NT2/D1 (cell line): ENCODE results near the gene ITGBL1.

Experiments used
- DNase-seq: peaks from one replicate; pipeline ENCODE4 v3.0.0-alpha.2; 2011; ENCODE audit warnings: low read depth, low spot score
- H3K27me3 ChIP-seq: 2 replicates; pipeline ENCODE4 v1.6.0; 2011; ENCODE audit warnings: mild to moderate bottlenecking; ENCODE audit not compliant: insufficient read length, insufficient read depth
- H3K36me3 ChIP-seq: 2 replicates; pipeline ENCODE4 v1.6.1; 2011; ENCODE audit warnings: mild to moderate bottlenecking, low read length, mixed read lengths; ENCODE audit not compliant: insufficient read depth, insufficient read length
- H3K4me1 ChIP-seq: 2 replicates; pipeline ENCODE4 v1.5.1; 2011; ENCODE audit not compliant: insufficient read depth, insufficient read length
- H3K4me3 ChIP-seq: 2 replicates; pipeline ENCODE4 v1.5.1; 2011; ENCODE audit warnings: low read depth; ENCODE audit not compliant: insufficient read length
- H3K9ac ChIP-seq: 2 replicates; pipeline ENCODE4 v1.6.0; 2011; ENCODE audit warnings: low read depth; ENCODE audit not compliant: insufficient read length
- H3K9me3 ChIP-seq: 2 replicates; pipeline ENCODE4 v1.5.1; 2011; ENCODE audit warnings: mild to moderate bottlenecking, low read length; ENCODE audit not compliant: insufficient read depth
- SUZ12 ChIP-seq: IDR thresholded peaks from 2 replicates; pipeline ENCODE4 v1.6.1; 2011; ENCODE audit not compliant: insufficient read length, insufficient read depth; ENCODE audit errors: extremely low read depth
- YY1 ChIP-seq: IDR thresholded peaks from 2 replicates; pipeline ENCODE4 v1.6.1; 2011; ENCODE audit not compliant: insufficient read length, insufficient read depth
- ZNF274 ChIP-seq: IDR thresholded peaks from 2 replicates; pipeline ENCODE4 v1.6.1; 2011; ENCODE audit warnings: mild to moderate bottlenecking, low read depth, low read length

The ITGBL1 gene

GRCh38 chr13:101579281-101579802 is 126.9 kb downstream of the ITGBL1 start:
- DNase-seq: no peak
- Histone ChIP-seq H3K9me3 (no peaks in the 10 kb centered on the region), H3K9ac (no peak overlapping the region), H3K4me3 (no peak overlapping the region), H3K27me3 (no peaks in the 10 kb centered on the region), H3K36me3 (no peaks in the 10 kb centered on the region), H3K4me1 (no peaks in the 10 kb centered on the region)
- TF ChIP-seq SUZ12: no peak
- no peak for TF ChIP-seq YY1
- TF ChIP-seq ZNF274: no peak

GRCh38 chr13:101584331-101584730 is 131.9 kb downstream of the ITGBL1 start:
- DNase-seq: no peak
- no peak for TF ChIP-seq ZNF274
- TF ChIP-seq YY1: no peak
- TF ChIP-seq SUZ12: no peak
- no peaks in the 10 kb centered on the region for H3K9me3 ChIP-seq
- no peaks in the 10 kb centered on the region for H3K4me1 ChIP-seq
- H3K4me3 ChIP-seq: no peak overlapping the region
- H3K36me3 ChIP-seq: no peaks in the 10 kb centered on the region
- H3K27me3 ChIP-seq: no peaks in the 10 kb centered on the region
- H3K9ac ChIP-seq: no peak overlapping the region

- no peak overlapping the region for H3K4me3 ChIP-seq
- H3K9ac ChIP-seq: no peak overlapping the region
- no peaks in the 10 kb centered on the region for H3K4me1 ChIP-seq
- no peak for DNase-seq
- no peaks in the 10 kb centered on the region for H3K27me3 ChIP-seq
- H3K36me3 ChIP-seq: no peaks in the 10 kb centered on the region
- no peaks in the 10 kb centered on the region for H3K9me3 ChIP-seq
- TF ChIP-seq SUZ12 (no peak), YY1 (no peak), ZNF274 (no peak)
Observed at GRCh38 chr13:101590479-101590878, 138.0 kb downstream of the ITGBL1 start.

GRCh38 chr13:101594936-101595335 is 142.5 kb downstream of the ITGBL1 start:
- H3K4me3 ChIP-seq: no peak overlapping the region
- no peaks in the 10 kb centered on the region for H3K27me3 ChIP-seq
- DNase-seq: no peak
- no peaks in the 10 kb centered on the region for H3K36me3 ChIP-seq
- H3K4me1 ChIP-seq: no peaks in the 10 kb centered on the region
- no peak for TF ChIP-seq ZNF274
- TF ChIP-seq SUZ12: no peak
- no peak for TF ChIP-seq YY1
- H3K9me3 ChIP-seq: no peaks in the 10 kb centered on the region
- H3K9ac ChIP-seq: no peak overlapping the region

- Histone ChIP-seq H3K27me3 (no peaks in the 10 kb centered on the region), H3K9me3 (no peaks in the 10 kb centered on the region), H3K4me1 (no peaks in the 10 kb centered on the region), H3K9ac (no peak overlapping the region), H3K36me3 (no peaks in the 10 kb centered on the region), H3K4me3 (no peak overlapping the region)
- DNase-seq: no peak
- TF ChIP-seq SUZ12: no peak
- no peak for TF ChIP-seq YY1
- TF ChIP-seq ZNF274: no peak
Observed at GRCh38 chr13:101596803-101597202, 144.3 kb downstream of the ITGBL1 start.

- no peak overlapping the region for H3K9ac ChIP-seq
- no peaks in the 10 kb centered on the region for H3K27me3 ChIP-seq
- no peak for DNase-seq
- no peaks in the 10 kb centered on the region for H3K9me3 ChIP-seq
- no peaks in the 10 kb centered on the region for H3K36me3 ChIP-seq
- H3K4me3 ChIP-seq: no peak overlapping the region
- TF ChIP-seq YY1 (no peak), SUZ12 (no peak), ZNF274 (no peak)
- no peaks in the 10 kb centered on the region for H3K4me1 ChIP-seq
Observed at GRCh38 chr13:101611491-101612475, 159.3 kb downstream of the ITGBL1 start.

GRCh38 chr13:101612735-101613134 is 160.3 kb downstream of the ITGBL1 start:
- Histone ChIP-seq H3K36me3 (no peaks in the 10 kb centered on the region), H3K27me3 (no peaks in the 10 kb centered on the region), H3K4me1 (no peaks in the 10 kb centered on the region), H3K9ac (no peak overlapping the region), H3K4me3 (no peak overlapping the region), H3K9me3 (no peaks in the 10 kb centered on the region)
- TF ChIP-seq ZNF274 (no peak), YY1 (no peak), SUZ12 (no peak)
- DNase-seq: no peak
